SH-SY5Y (cell line): ENCODE measurements around the gene CPN1.

ENCODE experiments used
- GATA2 ChIP-seq: IDR thresholded peaks from 2 replicates; pipeline ENCODE4 v1.6.1; 2011; ENCODE audit warnings: mild to moderate bottlenecking, low read depth, low read length
- GATA3 ChIP-seq: IDR thresholded peaks from 2 replicates; pipeline ENCODE4 v1.6.1; 2011; ENCODE audit warnings: low read depth, mild to moderate bottlenecking, low read length, moderate library complexity

Gene CPN1

GRCh38 chr10:100081075-100082001 is at the start of gene CPN1:
Gene CPN1 (minus strand): TSS chr10:100081869. CDS start chr10:100081625, 244 bp downstream.
- TF ChIP-seq GATA2: no peak
- no peak for TF ChIP-seq GATA3

- no peak for TF ChIP-seq GATA2
- no peak for TF ChIP-seq GATA3
These were observed 49.2 kb upstream of the CPN1 start for GRCh38 chr10:100130831-100131230.

GRCh38 chr10:100129424-100129823 is 47.8 kb upstream of the CPN1 start:
- TF ChIP-seq GATA2 (no peak), GATA3 (no peak)

- no peak for TF ChIP-seq GATA3
- no peak for TF ChIP-seq GATA2
These were observed 47.3 kb upstream of the CPN1 start for GRCh38 chr10:100128951-100129350.

- no peak for TF ChIP-seq GATA3
- no peak for TF ChIP-seq GATA2
These were observed 42.4 kb upstream of the CPN1 start for GRCh38 chr10:100124097-100124496.

GRCh38 chr10:100122780-100123179 is 41.1 kb upstream of the CPN1 start:
- TF ChIP-seq GATA2: no peak
- TF ChIP-seq GATA3: no peak

- TF ChIP-seq GATA2 (no peak), GATA3 (no peak)
These were observed 38.9 kb upstream of the CPN1 start for GRCh38 chr10:100120550-100120949.

GRCh38 chr10:100119726-100120125 is 38.1 kb upstream of the CPN1 start:
- TF ChIP-seq GATA3 (no peak), GATA2 (no peak)

GRCh38 chr10:100114976-100115770 is 33.5 kb upstream of the CPN1 start:
- TF ChIP-seq GATA2: no peak
- no peak for TF ChIP-seq GATA3

GRCh38 chr10:100114460-100114859 is 32.8 kb upstream of the CPN1 start:
- TF ChIP-seq GATA2: no peak
- TF ChIP-seq GATA3: no peak

GRCh38 chr10:100109670-100110069 is 28.0 kb upstream of the CPN1 start:
- TF ChIP-seq GATA3: no peak
- TF ChIP-seq GATA2: no peak

- TF ChIP-seq GATA3 (no peak), GATA2 (no peak)
These were observed 25.2 kb upstream of the CPN1 start for GRCh38 chr10:100106865-100107264.

- TF ChIP-seq GATA3 (no peak), GATA2 (no peak)
These were observed 22.6 kb upstream of the CPN1 start for GRCh38 chr10:100104300-100104699.

GRCh38 chr10:100103581-100103980 is 21.9 kb upstream of the CPN1 start:
- no peak for TF ChIP-seq GATA3
- no peak for TF ChIP-seq GATA2
